Heart left ventricle (tissue), 13 donors: ENCODE data around the gene ZNF669.
"Not testable (repeated sequence)": the region's sequence is repeated elsewhere in the genome, so short reads cannot be mapped to it uniquely, and the experiment has no call there.

Source experiments
- CTCF ChIP-seq, 12 donors: fragments of 200-600 bp; sonication (generic) in 4 of 12; IDR thresholded peaks; one replicate each; pipeline versions ENCODE4 v1.5.0 to v1.8.0; 2018 to 2022; ENCODE audit warnings: antibody characterized with exemption in 12 of 12, mild to moderate bottlenecking in 5 of 12
- POLR2A ChIP-seq, 2 donors: fragments of 450-650 bp; IDR thresholded peaks; one replicate each; pipeline ENCODE4 v1.6.1; 2017; ENCODE audit warnings: antibody characterized with exemption in 2 of 2, mild to moderate bottlenecking in 2 of 2, moderate library complexity in 2 of 2
- donor health status: ischemic (EF 13 %, LVEDD 7.1; RV severe dilation, severe dysfunction).
- donor health status: DM: no; HTN: yes; CAD: no.
- donor health status: DM: no; HTN: no; CAD: no.
- donor health status: ischemic (EF 25% LVEDD 6.9; RV normal size, moderate dysfunction).
- donor health status: ischemic (EF 25% LVEDD 5.7; RV mildly dilated, moderate dysfunction).
- donor health status: ischemic (EF 35%, LVEDD 5.7; RV mildly dilated, moderate dysfunction).
- donor health status: nonischemic (EF 11% LVEDD 7.7; RV severe dilation, severe dysfunction).
- donor health status: DM: yes; HTN: yes; CAD: no.
- donor health status: PGD.
- donor health status: ischemic (EF 29% LVEDD 5.4; RV normal size, mild dysfunction).
- donor health status: nonischemic (EF 23%, LVEDD 6.1; RV moderate dilation, normal function).

- TF ChIP-seq POLR2A, CTCF (IDR thresholded peaks at IDR 0.05): not testable (repeated sequence)
Measured at GRCh38 chr1:247139557-247139956, 35.4 kb upstream of the ZNF669 start.
